Myocyte (in vitro differentiated cells): ENCODE results near the gene HOXB2. TPM values are rescaled to one million over a fixed set of nuclear protein-coding genes. Genes with fewer than 3 reads are reported as not detected.
"Not testable (repeated sequence)": the region's sequence is repeated elsewhere in the genome, so short reads cannot be mapped to it uniquely, and the experiment has no call there.

ENCODE experiments used
- DNase-seq: peaks from one replicate; pipeline ENCODE4 v3.0.0-alpha.2; 2012; ENCODE audit warnings: low read depth
- total RNA-seq: library from RNA; depleted of rRNA; stranded (reverse); fragments of >200 nt; gene quantifications from 2 replicates; pipeline ENCODE4 v1.2.3, GENCODE V29; 2014

Gene HOXB2
- total RNA-seq, 1 donor from 2014 or later = 43.9 TPM

DNA sequence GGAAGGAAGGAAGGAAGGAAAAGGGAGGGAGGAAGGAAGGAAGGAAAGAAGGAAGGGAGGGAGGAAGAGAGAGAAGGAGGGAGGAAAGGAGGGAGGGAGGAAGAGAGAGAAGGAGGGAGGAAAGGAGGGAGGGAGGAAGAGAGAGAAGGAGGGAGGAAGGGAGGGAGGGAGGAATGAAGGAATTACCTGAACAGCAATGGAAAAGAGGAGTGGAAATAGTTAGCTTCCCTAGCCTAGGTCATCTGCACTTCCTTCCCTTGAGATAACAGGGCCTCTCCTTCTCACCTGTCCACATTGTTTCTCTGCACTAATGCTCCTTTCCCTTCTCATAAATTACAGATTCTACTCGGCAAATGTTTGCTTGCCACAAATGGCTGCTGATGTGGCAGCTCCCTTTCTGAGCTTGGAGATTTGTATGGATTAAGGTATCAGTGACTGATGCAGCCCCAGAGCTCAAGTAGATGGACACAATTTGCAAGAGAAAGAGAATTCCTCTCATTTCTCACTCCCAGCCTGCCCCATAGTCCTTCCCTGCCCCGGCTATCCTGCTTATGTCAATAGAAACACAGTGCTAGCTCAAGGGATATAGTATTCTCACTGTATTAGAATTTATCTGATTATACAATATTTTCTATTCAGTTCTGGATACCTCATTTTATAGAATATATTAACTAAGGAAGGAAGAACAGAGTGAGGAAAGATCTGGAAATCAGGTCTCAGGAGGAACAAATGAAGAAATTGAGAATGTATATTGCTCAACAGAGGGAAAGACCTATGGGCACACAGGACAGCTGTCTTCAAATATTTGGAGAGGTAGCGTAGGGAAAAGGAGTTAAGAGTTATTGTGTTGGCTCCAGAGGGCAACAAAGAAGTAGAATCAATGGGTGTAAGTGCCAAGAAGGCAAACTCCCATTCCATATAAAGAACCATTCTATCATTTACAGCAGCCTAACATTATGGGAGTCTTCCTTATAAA, 28.7 kb downstream of the HOXB2 start:
- no peak for DNase-seq

DNA sequence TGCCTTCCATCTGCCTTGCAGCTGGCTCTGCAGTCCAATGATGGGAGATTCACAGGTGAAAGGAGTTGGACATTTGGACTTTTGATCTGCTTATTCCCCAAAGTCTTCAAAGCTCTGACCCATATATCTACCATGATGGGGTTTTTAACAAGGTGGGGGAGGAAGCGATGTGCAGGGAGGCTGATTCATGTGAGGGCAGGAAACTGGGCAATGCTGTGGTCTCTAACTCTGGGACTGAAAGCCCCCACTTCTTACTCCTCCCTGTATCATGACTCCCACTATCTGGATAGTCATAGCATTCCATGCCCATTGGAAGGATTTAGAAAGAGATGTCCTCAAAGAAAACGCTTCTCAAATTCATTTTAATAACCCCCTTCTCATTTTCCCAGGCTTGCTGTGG, 30.4 kb downstream of the HOXB2 start:
- DNase-seq = no peak

DNA sequence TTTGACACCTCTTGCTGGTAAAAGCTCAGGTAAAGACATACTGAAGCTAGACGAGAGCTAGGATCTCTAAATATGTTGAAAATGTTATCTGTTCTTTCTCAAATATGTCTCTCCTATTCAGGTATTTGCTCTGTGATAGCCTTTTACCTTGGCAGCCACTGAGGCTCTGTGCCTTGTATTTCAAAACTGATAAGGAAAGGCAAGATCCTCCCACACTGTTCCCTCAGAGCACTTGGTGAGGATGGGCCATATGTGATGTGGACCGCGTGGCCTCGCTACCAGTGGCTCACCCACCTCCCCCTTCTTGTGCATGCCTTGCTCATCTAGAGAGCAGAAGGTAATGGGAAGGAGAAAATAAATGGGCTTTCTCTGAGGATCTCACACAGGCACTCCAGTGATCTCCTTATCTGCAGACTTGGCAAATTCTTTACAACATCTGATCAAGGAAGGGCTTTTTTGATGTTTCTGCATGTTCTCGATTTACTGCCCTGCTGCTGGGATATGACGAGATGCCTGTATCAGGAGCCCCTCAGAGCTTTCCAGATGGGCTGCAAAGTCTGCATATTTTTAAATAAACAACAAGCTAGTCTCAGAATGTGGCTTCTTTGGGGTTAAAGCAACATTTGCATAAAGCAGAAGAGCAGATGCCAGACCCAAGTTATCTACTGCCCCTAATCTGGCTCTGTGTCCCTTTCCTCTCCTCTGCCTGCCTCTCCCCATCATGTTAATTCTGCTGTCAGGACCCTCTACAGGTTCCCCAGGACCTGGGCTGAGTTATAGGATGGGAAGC, 31.0 kb downstream of the HOXB2 start:
- no peak for DNase-seq

DNA sequence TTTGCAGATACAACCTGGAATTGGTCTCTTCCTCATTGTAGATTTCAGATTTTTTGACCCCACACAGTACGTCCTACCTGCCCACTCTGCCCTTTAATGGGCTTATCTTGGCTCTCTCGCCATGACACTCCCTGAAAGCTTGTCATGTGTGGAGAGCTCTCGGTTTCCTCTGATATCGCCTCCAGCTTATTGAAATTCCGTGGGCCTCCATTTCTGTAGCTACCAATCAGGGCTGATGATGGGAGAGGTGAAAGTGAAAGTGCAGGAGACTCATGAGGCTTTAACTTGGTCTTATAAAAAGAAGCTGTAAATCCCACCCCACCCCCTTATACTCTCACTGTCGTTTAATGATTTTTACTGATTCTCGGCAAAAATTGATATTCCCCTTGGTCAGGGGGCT, 31.8 kb downstream of the HOXB2 start:
- DNase-seq = no peak

DNA sequence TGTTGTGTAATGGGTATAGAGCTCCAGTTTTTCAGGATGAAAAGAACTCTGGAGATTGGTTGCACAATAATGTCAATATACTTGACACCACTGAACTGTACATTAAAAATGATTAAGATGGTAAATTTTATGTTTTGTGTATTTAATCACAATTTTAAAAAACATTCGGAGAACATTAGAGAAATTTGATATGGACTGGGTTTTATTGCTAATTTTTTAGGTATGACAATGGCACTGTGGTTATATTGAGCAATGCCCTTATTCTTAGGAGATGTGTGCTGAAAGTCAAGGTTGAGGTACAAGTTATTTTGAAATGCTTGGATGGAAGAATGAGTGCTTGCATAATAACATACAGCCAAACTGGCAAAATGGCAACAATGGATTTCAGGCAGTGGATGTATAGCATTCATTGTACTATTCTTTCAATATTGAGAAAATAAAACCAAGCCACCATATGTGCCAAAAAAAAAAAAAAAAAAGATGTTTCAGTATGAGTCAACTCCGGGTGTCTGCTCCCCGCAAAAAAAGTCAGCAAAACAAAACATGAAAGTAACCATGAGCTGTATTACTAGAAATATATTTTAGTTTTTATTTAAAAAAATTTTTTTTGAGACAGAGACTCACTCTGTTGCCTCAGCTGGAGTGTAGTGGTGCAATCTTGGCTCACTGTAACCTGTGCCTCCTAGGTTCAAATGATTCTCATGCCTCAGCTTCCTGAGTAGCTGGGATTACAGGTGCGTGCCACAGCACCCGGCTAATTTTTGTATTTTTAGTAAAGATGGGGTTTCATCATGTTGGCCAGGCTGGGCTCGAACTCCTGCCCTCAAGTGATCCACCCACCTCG, 33.9 kb downstream of the HOXB2 start:
- DNase-seq = peak; percentile 39

DNA sequence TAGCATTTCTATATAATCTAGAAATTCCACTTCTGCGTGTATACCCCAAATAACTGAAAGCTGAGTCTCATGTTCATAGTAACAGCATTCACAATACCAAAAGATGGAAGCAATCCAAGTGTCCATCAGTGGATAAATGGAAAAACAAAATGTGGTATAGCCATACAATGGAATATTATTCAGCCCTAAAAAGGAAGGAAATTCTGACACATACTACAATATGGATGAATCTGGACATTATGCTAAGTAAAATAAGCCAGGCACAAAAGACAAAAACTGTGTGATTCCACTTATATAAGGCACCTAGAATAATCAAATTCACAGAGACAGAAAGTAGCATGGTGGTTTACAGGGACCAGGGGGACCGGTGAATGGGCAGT, 34.5 kb downstream of the HOXB2 start:
- DNase-seq = no peak

DNA sequence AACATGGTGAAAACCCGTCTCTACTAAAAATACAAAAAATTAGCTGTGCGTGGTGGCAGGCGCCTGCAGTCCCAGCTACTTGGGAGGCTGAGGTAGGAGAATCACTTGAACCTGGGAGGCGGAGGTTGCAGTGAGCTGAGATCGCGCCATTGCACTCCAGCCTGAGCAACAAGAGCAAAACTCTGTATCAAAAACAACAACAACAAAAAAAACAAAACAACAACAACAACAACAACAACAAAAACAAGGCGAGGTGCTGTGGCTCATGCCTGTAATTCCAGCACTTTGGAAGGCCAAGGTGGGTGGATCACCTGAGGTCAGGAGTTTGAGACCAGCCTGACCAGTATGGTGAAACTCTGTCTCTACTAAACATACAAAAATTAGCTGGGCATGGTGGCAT, 35.2 kb downstream of the HOXB2 start:
- DNase-seq = not testable (repeated sequence)

DNA sequence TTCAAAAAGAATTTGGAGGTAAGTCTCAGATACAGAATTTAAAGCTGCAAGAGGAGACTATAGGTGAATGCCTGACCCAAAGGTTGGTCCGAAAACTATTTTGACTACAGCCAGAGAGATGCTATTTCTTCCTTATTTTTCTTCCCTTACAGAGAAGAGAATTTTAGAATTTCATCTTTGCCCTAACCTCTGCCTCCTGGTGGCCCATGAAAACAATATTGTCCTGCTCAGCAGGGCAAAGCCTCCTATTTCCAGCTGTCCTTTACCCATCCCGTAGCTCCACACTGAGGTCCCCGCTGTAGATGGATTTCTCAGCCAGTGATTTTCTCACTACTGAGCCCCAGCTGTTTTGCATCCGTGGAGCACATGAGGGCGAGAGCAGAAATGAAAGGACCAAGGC, 38.7 kb downstream of the HOXB2 start:
- peak; percentile 41 for DNase-seq

DNA sequence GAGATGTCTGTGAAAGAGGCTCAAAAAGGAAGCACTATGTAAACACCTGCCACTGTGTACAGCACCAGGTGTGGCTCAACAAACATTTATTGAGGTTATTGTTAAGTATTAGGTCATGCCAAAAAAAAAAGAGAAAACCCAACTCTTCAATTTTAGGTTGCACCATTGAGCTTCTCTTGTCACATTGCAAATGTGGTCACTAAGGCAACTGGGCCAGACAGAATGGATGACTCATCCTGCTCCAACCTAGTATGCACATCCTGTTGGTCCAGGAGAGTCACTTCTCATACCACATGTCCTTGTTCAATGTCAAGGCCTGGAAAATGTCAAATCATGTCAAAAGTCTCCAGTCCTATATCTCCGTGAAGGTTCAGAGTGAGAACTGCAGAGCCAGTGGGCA, 39.1 kb downstream of the HOXB2 start:
- DNase-seq = peak; percentile 82

DNA sequence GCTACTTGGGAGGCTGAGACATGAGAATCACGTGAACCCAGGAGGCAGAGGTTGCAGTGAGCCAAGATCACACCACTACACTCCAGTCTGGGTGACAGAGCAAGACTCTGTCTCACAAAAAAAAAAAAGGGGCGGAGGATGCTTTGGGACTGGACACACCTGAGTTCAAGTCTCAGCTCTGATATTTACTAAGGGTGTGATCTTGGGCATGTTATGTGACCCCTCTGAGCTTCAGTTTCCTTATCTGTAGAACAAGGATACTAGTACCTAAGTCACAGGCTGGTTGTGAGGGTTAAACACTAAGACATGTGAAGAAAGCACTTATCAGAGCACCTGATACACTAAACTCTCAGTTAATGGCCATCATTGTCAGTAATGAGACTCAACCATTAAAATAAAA, 40.0 kb downstream of the HOXB2 start:
- no peak for DNase-seq

DNA sequence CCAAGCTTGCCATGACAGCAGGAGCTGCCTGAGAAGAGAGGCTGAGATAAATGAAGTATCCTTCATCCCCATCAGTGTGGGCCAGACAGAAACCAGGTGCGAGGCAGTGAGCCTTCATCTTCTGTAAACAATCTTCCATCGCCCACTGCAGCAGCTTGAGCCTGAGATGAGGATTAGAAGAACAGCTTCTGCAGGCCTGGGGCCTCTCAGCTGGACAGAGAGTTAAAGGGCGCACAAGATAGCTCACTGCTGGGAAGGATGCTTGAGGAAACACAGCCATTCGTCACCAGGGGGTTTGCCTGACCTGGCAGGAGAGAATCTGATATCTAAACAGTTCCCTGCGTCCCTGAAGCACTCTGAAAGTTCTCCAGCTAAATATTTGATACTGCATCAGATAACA, 41.2 kb downstream of the HOXB2 start:
- no peak for DNase-seq

DNA sequence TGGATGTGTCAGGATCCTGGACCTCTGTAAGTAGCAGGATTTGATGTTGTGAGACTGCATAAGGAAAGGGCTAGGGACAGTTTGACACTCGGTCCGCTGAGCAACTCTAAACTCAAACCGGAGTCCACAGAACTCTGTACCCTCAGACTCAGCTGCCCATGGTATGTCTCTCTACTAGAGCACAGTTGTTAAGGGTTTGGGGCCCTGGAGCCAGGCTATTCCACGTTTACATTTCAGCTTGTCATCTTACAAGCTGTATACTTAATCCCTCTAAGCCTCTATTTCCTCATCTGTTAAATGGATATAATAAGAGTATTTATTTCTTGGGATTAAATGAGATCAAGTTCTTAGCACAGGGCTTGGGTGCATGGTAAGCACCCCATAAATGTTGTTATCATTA, 42.0 kb downstream of the HOXB2 start:
- DNase-seq = no peak

DNA sequence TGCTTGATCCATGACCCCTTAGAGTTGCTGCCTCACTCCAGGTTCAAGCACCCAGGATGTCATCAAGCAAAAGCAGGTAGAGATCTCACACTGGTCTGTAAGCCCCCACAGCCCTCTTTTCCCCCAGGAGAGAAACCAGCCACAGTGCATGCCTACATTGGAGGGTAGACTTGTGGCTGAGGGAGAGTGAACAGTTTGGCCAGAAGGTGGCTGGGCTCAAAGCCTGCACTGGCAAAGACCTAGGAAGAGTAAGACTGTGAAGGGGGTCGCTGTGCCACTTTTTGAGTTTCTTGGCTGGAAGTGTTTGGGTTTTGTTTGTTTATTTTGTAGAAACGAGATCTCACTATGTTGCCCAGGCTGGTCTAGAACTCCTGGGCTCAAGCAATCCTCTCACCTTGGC, 42.6 kb downstream of the HOXB2 start:
- no peak for DNase-seq

DNA sequence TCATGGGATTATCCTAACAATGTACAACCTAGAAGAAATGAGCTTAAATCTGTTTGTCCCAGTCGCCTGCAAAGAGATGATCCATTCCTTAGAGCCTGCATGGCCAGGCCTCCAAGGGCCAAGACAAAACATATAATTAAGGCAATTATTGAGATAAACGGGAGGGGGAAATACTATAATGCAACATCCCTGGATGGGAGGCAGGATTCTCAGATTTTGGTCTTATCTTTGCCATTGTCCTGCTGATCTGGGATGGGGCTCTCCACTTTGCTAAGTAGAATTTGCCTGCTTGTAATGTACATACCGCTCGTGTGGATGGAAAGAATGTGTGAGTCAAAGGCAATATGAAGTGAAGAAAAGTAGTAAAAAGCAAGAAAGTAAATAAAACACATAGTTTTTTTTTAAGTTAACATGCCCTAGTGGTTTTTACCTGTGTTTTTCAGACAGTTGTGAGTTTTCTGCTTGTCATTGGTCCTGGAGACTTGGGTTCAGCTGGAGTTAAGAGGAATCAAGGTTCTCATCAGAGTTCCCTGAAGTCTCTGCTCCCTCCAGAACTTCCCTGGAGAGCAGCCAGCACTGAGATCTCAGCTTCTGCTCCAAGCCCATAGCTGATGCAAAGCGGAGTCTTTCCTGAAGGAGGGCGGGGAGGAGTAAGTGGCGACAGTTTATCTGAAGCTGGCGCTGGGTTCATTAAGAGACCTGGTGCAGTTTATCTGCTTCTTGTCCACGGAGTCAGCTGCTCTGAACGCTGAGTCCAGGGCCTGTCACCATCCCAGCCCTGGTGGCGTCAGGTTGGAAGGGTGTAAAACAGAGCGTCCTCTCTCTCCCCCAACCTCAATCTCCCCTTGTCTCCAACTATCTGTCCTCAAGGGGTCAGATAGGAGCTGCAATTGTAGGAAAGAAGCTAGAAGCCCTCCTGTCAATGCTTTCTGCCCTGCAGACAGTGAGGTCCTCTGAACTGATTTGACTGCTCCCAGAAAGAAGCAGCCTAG, 44.2 kb downstream of the HOXB2 start:
- no peak for DNase-seq

DNA sequence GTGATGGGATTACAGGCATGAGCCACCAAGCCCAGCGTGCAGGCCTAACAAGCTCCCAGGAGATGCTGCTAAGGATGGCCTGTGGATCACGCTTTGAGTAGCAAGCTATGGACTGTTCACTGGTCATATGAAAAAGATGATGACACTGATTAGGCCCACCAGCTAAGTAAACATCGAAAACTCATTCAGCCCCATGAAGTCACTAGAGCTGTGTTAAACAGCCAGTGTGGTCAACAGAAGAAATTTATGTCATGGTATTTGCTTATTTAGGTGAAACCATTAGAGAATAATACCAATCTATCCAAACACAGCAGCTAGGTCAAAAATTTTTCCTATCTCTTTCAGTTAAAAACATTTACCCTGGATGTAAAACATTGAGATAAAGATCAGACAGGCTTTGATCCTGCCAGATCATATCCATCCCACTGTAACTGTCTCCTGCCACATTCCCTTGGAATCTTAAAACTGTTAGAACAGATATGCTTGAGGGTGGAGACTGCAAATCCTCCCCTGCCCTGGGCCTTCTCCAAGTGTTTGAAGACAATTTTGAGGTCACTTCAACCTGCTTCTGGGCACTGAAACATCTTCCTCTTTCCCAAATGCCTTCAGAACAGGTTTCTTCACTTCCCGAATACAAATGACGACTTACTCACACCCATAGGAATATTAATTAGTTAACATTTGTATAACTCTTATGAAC, 45.0 kb downstream of the HOXB2 start:
- no peak for DNase-seq

DNA sequence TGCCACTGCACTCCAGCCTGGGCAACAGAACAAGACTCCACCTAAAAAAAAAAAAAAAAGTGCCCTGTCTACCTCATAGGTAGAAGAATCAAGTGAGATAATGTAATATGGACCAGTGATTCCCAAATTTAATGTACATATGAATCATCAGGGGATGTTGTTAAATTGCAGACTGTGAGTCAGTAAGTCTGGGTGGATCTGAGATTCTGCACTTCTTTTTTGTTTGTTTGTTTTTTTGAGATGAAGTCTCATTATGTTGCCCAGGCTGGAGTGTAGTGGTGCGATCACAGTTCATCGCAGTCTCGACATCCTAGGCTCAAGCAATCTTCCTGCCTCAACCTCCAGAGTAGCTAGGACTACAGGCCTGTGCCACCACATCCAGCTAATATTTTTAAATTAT, 45.7 kb downstream of the HOXB2 start:
- no peak for DNase-seq

DNA sequence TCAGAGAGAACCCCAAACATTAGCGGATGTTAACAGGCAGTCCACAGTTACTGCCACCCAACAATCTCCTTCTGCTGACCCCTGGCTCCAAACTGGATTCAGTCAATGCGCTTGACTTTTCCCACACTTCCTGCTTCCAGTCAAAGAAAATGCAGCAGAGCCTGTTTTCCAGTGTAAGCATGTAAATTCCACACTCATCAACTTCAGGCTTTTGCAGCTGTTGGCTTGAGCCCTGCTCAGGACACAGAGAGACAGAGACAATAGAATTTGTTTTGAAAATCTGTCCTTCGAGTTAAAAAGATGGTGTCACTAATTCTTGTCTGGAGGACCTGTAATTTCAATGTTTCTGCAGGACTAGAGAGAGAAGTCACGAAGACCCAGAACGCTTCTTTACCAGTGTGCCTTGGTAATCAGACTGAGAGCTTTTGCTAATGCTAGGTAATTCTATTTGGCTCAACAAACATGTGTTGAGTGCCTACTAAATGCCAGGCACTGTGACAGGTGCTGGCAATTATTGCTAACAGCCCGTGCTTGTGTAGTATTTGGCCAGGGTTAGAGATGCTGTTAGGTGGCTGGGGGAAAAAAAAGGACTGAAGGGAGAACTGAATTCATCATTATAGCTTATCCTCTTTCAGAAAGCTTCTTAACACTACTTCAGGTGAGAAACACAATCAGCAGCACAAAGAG, 46.6 kb downstream of the HOXB2 start:
- DNase-seq = peak; percentile 65

DNA sequence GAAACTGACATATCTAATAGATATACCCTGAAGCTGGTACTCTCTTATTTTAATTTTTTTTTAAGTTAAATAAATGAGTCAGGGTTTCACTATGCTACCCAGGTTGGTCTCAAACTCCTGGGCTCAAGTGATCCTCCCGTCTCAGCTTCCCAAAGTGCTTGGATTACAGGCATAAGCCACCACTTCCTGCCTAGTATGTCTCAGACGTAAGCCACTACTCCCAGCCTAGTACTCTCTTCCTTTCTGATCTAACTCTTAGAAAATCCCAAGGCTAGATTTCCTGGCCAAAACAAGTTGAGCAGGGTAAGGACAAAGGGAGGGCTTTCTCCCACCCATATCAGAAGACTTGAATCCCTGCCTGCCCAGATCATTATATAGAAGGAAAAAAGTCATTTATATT, 47.8 kb downstream of the HOXB2 start:
- peak; percentile 63 for DNase-seq

DNA sequence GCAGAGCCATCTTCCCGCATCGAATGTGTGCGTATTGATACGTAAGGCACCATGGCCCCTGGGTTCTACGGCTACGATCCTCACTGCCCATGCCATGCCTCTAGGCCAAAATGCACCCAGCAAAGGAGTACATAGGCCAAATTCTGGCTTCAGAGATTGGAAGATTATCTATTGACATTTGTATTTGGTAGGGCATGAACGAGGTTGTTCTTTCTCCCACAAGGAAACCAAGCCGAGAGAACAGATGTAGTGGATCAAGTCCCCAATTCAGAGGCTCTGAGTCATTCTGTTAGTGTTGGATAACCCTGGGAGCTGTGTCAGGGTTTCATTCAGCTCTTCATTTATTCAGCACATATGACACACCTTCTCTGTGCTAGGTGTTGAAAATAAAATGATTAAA, 50.6 kb downstream of the HOXB2 start:
- DNase-seq = peak; percentile 91
